H9 (cell line): ENCODE data around the gene RFT1. TPM values are rescaled to one million over a fixed set of nuclear protein-coding genes. Genes with fewer than 3 reads are reported as not detected.

Experiments
- DNase-seq: peaks from one replicate; pipeline ENCODE4 v3.0.0-alpha.2; 2017
- H2AFZ ChIP-seq: one replicate; pipeline ENCODE4 v1.6.1; 2013; ENCODE audit warnings: mild to moderate bottlenecking, low read length, control low read depth, moderate library complexity
- H2AK5ac ChIP-seq: 2 replicates; pipeline ENCODE4 v1.6.1; 2013; ENCODE audit warnings: low read length, control low read depth, mixed read lengths; ENCODE audit not compliant: insufficient read length
- H2BK120ac ChIP-seq: one replicate; pipeline ENCODE4 v1.6.1; 2013; ENCODE audit warnings: low read depth, mild to moderate bottlenecking, low read length, control low read depth, inconsistent platforms; ENCODE audit not compliant: poor library complexity, severe bottlenecking
- H2BK12ac ChIP-seq: 2 replicates; pipeline ENCODE4 v1.6.1; 2013; ENCODE audit warnings: low read length, control low read depth, mixed read lengths, low read depth; ENCODE audit not compliant: insufficient read length
- H2BK15ac ChIP-seq: 2 replicates; pipeline ENCODE4 v1.6.1; 2013; ENCODE audit warnings: low read depth, low read length, control low read depth
- H2BK20ac ChIP-seq: one replicate; pipeline ENCODE4 v1.6.1; 2013; ENCODE audit warnings: low read depth, mild to moderate bottlenecking, low read length, control low read depth, inconsistent platforms; ENCODE audit not compliant: poor library complexity, severe bottlenecking
- H2BK5ac ChIP-seq: 2 replicates; pipeline ENCODE4 v1.6.1; 2013; ENCODE audit warnings: low read length, control low read depth, mixed read lengths; ENCODE audit not compliant: insufficient read length
- H3K14ac ChIP-seq: 2 replicates; pipeline ENCODE4 v1.6.1; 2013; ENCODE audit warnings: low read length, control low read depth; ENCODE audit not compliant: insufficient read depth
- H3K18ac ChIP-seq: 2 replicates; pipeline ENCODE4 v1.6.1; 2013; ENCODE audit warnings: low read depth, mild to moderate bottlenecking, mixed read lengths, low read length, control low read depth; ENCODE audit not compliant: insufficient read length
- H3K23ac ChIP-seq: 2 replicates; pipeline ENCODE4 v1.6.1; 2013; ENCODE audit warnings: low read length, control low read depth, mixed read lengths, low read depth; ENCODE audit not compliant: insufficient read length
- H3K23me2 ChIP-seq: 2 replicates; pipeline ENCODE4 v1.6.1; 2013; ENCODE audit warnings: low read depth, mild to moderate bottlenecking, mixed read lengths, low read length, control low read depth; ENCODE audit not compliant: insufficient read length, poor library complexity, severe bottlenecking
- H3K27ac ChIP-seq: 2 replicates; pipeline ENCODE4 v1.5.1; 2013; ENCODE audit warnings: low read length, control low read depth, mixed read lengths, low read depth; ENCODE audit not compliant: insufficient read length
- H3K27me3 ChIP-seq: 2 replicates; pipeline ENCODE4 v1.6.1; 2013; ENCODE audit warnings: low read length, control low read depth, inconsistent platforms; ENCODE audit not compliant: insufficient read depth
- H3K4ac ChIP-seq: 2 replicates; pipeline ENCODE4 v1.6.1; 2013; ENCODE audit warnings: low read depth, mild to moderate bottlenecking, control low read depth, inconsistent platforms, low read length, moderate library complexity
- H3K4me1 ChIP-seq: 2 replicates; pipeline ENCODE4 v1.6.1; 2013; ENCODE audit warnings: low read length, control low read depth, inconsistent platforms; ENCODE audit not compliant: insufficient read depth
- H3K4me2 ChIP-seq: 2 replicates; pipeline ENCODE4 v1.6.1; 2013; ENCODE audit warnings: low read length, control low read depth, mixed read lengths; ENCODE audit not compliant: insufficient read length, insufficient read depth
- H3K56ac ChIP-seq: 2 replicates; pipeline ENCODE4 v1.6.1; 2013; ENCODE audit warnings: low read depth, mild to moderate bottlenecking, mixed read lengths, low read length, control low read depth; ENCODE audit not compliant: insufficient read length
- H3K79me1 ChIP-seq: 2 replicates; pipeline ENCODE4 v1.6.1; 2013; ENCODE audit warnings: low read depth, mild to moderate bottlenecking, moderate library complexity, low read length, control low read depth, inconsistent platforms; ENCODE audit not compliant: insufficient read depth, poor library complexity, severe bottlenecking
- H3K79me2 ChIP-seq: 2 replicates; pipeline ENCODE4 v1.6.1; 2013; ENCODE audit warnings: low read length, control low read depth, inconsistent platforms; ENCODE audit not compliant: insufficient read depth
- H3K9ac ChIP-seq: 2 replicates; pipeline ENCODE4 v1.6.1; 2013; ENCODE audit warnings: low read length, control low read depth, mixed read lengths; ENCODE audit not compliant: insufficient read length; ENCODE audit errors: extremely low read depth
- H3K9me3 ChIP-seq: one replicate; pipeline ENCODE4 v1.6.1; 2013; ENCODE audit warnings: low read depth, low read length, inconsistent platforms; ENCODE audit not compliant: control insufficient read depth
- H3T11ph ChIP-seq: one replicate; pipeline ENCODE4 v1.6.1; 2013; ENCODE audit warnings: mild to moderate bottlenecking, low read length, control low read depth, inconsistent platforms
- H4K20me1 ChIP-seq: one replicate; pipeline ENCODE4 v1.6.1; 2013; ENCODE audit not compliant: control insufficient read depth, insufficient read length, insufficient read depth
- H4K5ac ChIP-seq: 2 replicates; pipeline ENCODE4 v1.6.1; 2013; ENCODE audit warnings: low read depth, mild to moderate bottlenecking, mixed read lengths, low read length, control low read depth; ENCODE audit not compliant: insufficient read length
- H4K8ac ChIP-seq: replicated peaks from 2 replicates; pipeline ENCODE4 v1.6.1; 2013; ENCODE audit warnings: low read length, control low read depth, mixed read lengths, low read depth; ENCODE audit not compliant: insufficient read length
- H4K91ac ChIP-seq: 2 replicates; pipeline ENCODE4 v1.6.1; 2013; ENCODE audit warnings: low read depth, mild to moderate bottlenecking, moderate library complexity, mixed read lengths, low read length, control low read depth; ENCODE audit not compliant: insufficient read length
- H3K27ac Mint-ChIP-seq, 3 experiments: 2 replicates in 2 of 3; 3 replicates in 1 of 3; pipeline ENCODE4 v1.8.0; 2020 to 2021; ENCODE audit warnings: mixed read lengths in 3 of 3, mild to moderate bottlenecking in 1 of 3, moderate library complexity in 1 of 3
- H3K27me3 Mint-ChIP-seq: 2 replicates; pipeline ENCODE4 v1.8.0; 2021; ENCODE audit warnings: low read depth, mild to moderate bottlenecking, moderate library complexity, mixed read lengths
- H3K36me3 Mint-ChIP-seq, 3 experiments: 2 replicates in 2 of 3; 3 replicates in 1 of 3; pipeline ENCODE4 v1.8.0; 2020 to 2021; ENCODE audit warnings: low read depth in 3 of 3, mixed read lengths in 3 of 3; ENCODE audit not compliant: insufficient read depth in 1 of 3
- H3K4me1 Mint-ChIP-seq, 2 experiments: 2 replicates each; pipeline ENCODE4 v1.8.0; 2020; ENCODE audit warnings: mixed read lengths in 2 of 2
- H3K4me3 Mint-ChIP-seq, 2 experiments: 2 replicates in 1 of 2; 3 replicates in 1 of 2; pipeline ENCODE4 v1.8.0; 2020 to 2021; ENCODE audit warnings: mild to moderate bottlenecking in 2 of 2, mixed read lengths in 2 of 2, moderate library complexity in 1 of 2
- H3K9me3 Mint-ChIP-seq, 2 experiments: 2 replicates in 1 of 2; 3 replicates in 1 of 2; pipeline ENCODE4 v1.8.0; 2020; ENCODE audit warnings: mild to moderate bottlenecking in 2 of 2, mixed read lengths in 2 of 2, moderate library complexity in 1 of 2
- WGBS: extraction: QIAGEN DNeasy Blood & Tissue Kit; methylation state at CpG from one replicate; pipeline ENCODE4 v1.1.7; 2013; ENCODE audit warnings: missing lambda C conversion rate, low lambda C conversion rate, mixed read lengths; ENCODE audit not compliant: insufficient read length; ENCODE audit errors: extremely low coverage; 5-methylcytosine and 5-hydroxymethylcytosine counted together
- total RNA-seq: library from RNA; stranded (reverse); gene quantifications from 2 replicates; pipeline ENCODE4 v1.2.1, GENCODE V29; 2021
- TF ChIP-seq, protein P1 (sequence below): fragments of 200-600 bp; sonication (generic); conservative IDR thresholded peaks from 3 replicates; pipeline ENCODE4 v1.8.0; 2021; ENCODE audit warnings: antibody characterized with exemption, mild to moderate bottlenecking

Gene RFT1
- total RNA-seq, 1 experiment from 2014 or later, result 24.1 TPM

DNA sequence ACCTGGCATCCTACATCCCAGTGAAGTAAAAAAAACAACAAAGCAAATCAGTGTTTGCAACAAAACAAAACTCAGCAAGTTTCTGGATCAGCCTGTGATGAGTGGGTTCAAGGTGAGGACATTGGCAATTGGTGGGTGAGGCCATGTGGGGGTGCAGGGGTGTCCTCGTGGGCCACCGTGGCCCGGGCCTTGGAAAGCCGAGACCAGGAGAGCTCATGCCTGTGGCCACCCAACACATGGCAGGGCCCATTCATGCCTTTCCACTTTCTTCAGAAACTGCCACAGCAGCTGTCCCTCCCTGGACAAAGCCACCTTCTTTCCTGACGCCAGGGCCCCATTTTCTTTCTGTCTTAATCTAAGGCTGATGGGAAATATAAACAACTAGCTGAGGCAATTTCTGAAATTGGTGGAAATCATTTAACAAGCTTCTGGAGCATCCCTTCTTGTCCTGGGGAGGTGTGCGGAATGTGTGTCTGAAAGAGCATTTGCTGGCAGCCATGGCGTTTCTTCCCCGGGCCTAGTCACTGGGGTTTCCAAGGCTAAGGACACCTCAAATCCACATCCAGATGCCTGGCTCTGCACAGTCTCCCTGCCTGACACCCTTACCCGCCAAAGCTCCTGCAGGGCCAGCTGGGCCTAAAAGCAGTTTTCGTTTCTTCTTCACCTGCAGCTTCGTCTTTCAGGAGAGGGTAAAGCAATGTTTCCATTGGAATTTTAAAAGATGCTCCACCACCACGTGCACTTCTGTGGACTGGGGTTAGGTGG lies 50.3 kb downstream of the RFT1 start:
- Histone ChIP-seq H3K27me3 (no peaks in the 10 kb centered on the region), H2BK12ac (no peak overlapping the region), H3K9ac (no peak overlapping the region), H4K20me1 (no peaks in the 10 kb centered on the region), H3T11ph (no peak overlapping the region), H3K56ac (no peak overlapping the region), H3K4me1 (no peaks in the 10 kb centered on the region), H4K8ac (no peak overlapping the region), H4K91ac (no peak overlapping the region), H2BK5ac (no peak overlapping the region), H4K5ac (no peak overlapping the region), H3K14ac (no peak overlapping the region), H2BK15ac (no peak overlapping the region), H2AFZ (no peak overlapping the region), H3K23ac (no peak overlapping the region), H2BK20ac (no peak overlapping the region), H2AK5ac (no peak overlapping the region), H3K18ac (no peak overlapping the region), H3K79me2 (no peaks in the 10 kb centered on the region), H3K23me2 (no peaks in the 10 kb centered on the region), H3K27ac (no peak overlapping the region), H3K4me2 (no peak overlapping the region), H3K9me3 (no peaks in the 10 kb centered on the region), H3K79me1 (no peaks in the 10 kb centered on the region), H3K4ac (no peak overlapping the region), H2BK120ac (no peak overlapping the region)
- TF ChIP-seq, protein P1, sequence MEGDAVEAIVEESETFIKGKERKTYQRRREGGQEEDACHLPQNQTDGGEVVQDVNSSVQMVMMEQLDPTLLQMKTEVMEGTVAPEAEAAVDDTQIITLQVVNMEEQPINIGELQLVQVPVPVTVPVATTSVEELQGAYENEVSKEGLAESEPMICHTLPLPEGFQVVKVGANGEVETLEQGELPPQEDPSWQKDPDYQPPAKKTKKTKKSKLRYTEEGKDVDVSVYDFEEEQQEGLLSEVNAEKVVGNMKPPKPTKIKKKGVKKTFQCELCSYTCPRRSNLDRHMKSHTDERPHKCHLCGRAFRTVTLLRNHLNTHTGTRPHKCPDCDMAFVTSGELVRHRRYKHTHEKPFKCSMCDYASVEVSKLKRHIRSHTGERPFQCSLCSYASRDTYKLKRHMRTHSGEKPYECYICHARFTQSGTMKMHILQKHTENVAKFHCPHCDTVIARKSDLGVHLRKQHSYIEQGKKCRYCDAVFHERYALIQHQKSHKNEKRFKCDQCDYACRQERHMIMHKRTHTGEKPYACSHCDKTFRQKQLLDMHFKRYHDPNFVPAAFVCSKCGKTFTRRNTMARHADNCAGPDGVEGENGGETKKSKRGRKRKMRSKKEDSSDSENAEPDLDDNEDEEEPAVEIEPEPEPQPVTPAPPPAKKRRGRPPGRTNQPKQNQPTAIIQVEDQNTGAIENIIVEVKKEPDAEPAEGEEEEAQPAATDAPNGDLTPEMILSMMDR, result no peak
- no CpG with 5 or more reads among the region's 12 CpGs for WGBS
- no peak overlapping the region for H3K4me3 Mint-ChIP-seq
- H3K4me1 Mint-ChIP-seq, result no peaks in the 10 kb centered on the region
- DNase-seq, result peak; percentile 19
- peaks cover 5% of the 10 kb centered on the region for H3K27me3 Mint-ChIP-seq
- H3K36me3 Mint-ChIP-seq, result no peaks in the 10 kb centered on the region
- H3K9me3 Mint-ChIP-seq, result no peaks in the 10 kb centered on the region; a peak in 1 of 5 replicates
- no peak overlapping the region for H3K27ac Mint-ChIP-seq
